OCI-LY1 (cell line): ENCODE measurements around the gene ZBTB24.

Experiments
- EZH2 ChIP-seq: fragments of 200-600 bp; sonication (generic), shearing (Covaris generic); IDR thresholded peaks from 2 replicates; pipeline ENCODE4 v1.8.0; 2017; ENCODE audit warnings: borderline replicate concordance, mixed run types, mild to moderate bottlenecking, antibody characterized with exemption, low read length, moderate library complexity, mixed read lengths
- TF ChIP-seq, protein P1 (sequence below): fragments of 200-600 bp; sonication (generic), shearing (Covaris generic); IDR thresholded peaks from 2 replicates; pipeline ENCODE4 v1.5.1; 2017; ENCODE audit warnings: mild to moderate bottlenecking, antibody characterized with exemption, low read length, moderate library complexity, mixed read lengths

DNA sequence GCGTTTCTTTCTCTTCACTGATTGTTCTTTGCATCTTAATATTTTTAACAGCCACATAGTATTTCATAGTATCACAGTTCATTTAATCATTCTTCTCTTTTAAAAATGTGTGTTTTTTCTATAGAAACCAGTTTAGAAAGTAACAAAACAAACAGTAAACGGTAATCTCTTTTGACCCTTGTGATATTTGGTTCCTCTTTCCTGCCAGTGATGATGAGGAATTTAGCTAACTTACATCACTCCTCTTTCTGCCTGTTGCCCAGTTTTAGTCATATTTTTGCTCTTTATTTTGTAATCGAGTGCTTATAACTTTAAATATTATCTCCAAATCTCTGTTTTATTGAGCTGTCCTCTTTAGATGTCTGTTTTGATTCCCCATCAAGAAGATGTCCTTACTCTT lies 38.1 kb upstream of the ZBTB24 start:
- TF ChIP-seq, protein P1, sequence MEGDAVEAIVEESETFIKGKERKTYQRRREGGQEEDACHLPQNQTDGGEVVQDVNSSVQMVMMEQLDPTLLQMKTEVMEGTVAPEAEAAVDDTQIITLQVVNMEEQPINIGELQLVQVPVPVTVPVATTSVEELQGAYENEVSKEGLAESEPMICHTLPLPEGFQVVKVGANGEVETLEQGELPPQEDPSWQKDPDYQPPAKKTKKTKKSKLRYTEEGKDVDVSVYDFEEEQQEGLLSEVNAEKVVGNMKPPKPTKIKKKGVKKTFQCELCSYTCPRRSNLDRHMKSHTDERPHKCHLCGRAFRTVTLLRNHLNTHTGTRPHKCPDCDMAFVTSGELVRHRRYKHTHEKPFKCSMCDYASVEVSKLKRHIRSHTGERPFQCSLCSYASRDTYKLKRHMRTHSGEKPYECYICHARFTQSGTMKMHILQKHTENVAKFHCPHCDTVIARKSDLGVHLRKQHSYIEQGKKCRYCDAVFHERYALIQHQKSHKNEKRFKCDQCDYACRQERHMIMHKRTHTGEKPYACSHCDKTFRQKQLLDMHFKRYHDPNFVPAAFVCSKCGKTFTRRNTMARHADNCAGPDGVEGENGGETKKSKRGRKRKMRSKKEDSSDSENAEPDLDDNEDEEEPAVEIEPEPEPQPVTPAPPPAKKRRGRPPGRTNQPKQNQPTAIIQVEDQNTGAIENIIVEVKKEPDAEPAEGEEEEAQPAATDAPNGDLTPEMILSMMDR, result no peak
- TF ChIP-seq EZH2, result no peak
